ENCODE results near the gene DDX21. TPM values are rescaled to one million over a fixed set of nuclear protein-coding genes. Genes with fewer than 3 reads are reported as not detected.
"Not testable (repeated sequence)": the region's sequence is repeated elsewhere in the genome, so short reads cannot be mapped to it uniquely, and the experiment has no call there.

The DDX21 gene
- total and polyA plus RNA-seq, 2 donors (not counting 3 experiments of a cell fraction or from before 2014, with no cell fraction given), result 33.4 to 98.1 TPM

DNA sequence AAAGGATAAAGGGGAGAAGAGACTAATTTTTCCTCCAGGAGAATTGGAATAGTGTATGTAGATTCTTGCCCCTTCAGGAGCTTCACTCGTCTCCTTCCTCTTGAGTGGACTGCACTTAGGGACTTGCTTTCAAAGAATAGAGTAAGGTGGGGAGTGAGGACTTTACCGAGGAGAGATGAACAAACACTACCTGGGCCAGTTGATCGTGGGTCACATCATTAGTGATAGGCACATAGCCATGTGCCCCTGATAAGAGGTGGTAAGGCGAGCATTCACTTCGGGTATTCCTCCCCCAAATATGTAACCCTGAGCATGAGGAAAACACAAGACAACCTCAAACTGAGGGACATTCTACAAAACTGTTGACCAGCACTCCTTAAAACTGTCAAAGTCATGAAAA, 18.0 kb downstream of the DDX21 start:
- BruUV-seq (replicated peaks), result no TSS peak
- no peak for TF ChIP-seq POLR2AphosphoS5 (IDR thresholded peaks at IDR 0.05; ENCODE audit: insufficient read depth, low read depth, low read length)
- no peak for TF ChIP-seq JUN (IDR thresholded peaks at IDR 0.05; ENCODE audit: borderline replicate concordance, insufficient read depth, insufficient read length, low read depth)
- TF ChIP-seq MYC (IDR thresholded peaks at IDR 0.05; ENCODE audit: low read depth, low read length), result no peak
- TF ChIP-seq FOS (IDR thresholded peaks at IDR 0.05; ENCODE audit: borderline replicate concordance, insufficient read depth, low read length), result no peak
- TF ChIP-seq, protein P1, sequence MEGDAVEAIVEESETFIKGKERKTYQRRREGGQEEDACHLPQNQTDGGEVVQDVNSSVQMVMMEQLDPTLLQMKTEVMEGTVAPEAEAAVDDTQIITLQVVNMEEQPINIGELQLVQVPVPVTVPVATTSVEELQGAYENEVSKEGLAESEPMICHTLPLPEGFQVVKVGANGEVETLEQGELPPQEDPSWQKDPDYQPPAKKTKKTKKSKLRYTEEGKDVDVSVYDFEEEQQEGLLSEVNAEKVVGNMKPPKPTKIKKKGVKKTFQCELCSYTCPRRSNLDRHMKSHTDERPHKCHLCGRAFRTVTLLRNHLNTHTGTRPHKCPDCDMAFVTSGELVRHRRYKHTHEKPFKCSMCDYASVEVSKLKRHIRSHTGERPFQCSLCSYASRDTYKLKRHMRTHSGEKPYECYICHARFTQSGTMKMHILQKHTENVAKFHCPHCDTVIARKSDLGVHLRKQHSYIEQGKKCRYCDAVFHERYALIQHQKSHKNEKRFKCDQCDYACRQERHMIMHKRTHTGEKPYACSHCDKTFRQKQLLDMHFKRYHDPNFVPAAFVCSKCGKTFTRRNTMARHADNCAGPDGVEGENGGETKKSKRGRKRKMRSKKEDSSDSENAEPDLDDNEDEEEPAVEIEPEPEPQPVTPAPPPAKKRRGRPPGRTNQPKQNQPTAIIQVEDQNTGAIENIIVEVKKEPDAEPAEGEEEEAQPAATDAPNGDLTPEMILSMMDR (IDR thresholded peaks at IDR 0.05; ENCODE audit: extremely low read depth in 1 of 2, insufficient read depth in 1 of 2, low read depth in 1 of 2, low read length in 2 of 2), result no peak
- TF ChIP-seq GATA2 (IDR thresholded peaks at IDR 0.05; ENCODE audit: insufficient read depth, insufficient read length, low read depth, low read length), result no peak
- TF ChIP-seq, protein P2, sequence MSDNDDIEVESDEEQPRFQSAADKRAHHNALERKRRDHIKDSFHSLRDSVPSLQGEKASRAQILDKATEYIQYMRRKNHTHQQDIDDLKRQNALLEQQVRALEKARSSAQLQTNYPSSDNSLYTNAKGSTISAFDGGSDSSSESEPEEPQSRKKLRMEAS (IDR thresholded peaks at IDR 0.05; ENCODE audit: insufficient read depth, insufficient read length), result no peak
- no peak for TF ChIP-seq POLR2A (IDR thresholded peaks at IDR 0.05; ENCODE audit: low read depth, low read length)
- TF ChIP-seq EZH2 (IDR thresholded peaks at IDR 0.05; ENCODE audit: borderline replicate concordance, low read depth, low read length, severe bottlenecking), result no peak
- H3K27me3 ChIP-seq (ENCODE audit: control insufficient read depth in 2 of 2, insufficient read depth in 2 of 2, low read length in 2 of 2), result no peaks in the 10 kb centered on the region
- H3K4me1 ChIP-seq (ENCODE audit: control insufficient read depth, extremely low read depth, insufficient read depth, low read length), result no peaks in the 10 kb centered on the region
- FAIRE-seq (no peak), DNase-seq (ENCODE audit: low read depth, low spot score) (no peak)
- no peak overlapping the region for H3K9ac ChIP-seq (replicated peaks; ENCODE audit: extremely low read depth, insufficient read depth, low read length)
- H3K36me3 ChIP-seq (ENCODE audit: control insufficient read depth in 2 of 2, extremely low read depth in 1 of 2, insufficient read depth in 2 of 2, low read length in 2 of 2), result peaks cover 38 to 40% of the 10 kb centered on the region in 2 experiments
- intact Hi-C loops (cut with micrococcal nuclease) (no loop called here), dilution Hi-C loops (cut with MboI; ENCODE audit: extremely low pct_ligation_motif_present, low sequenced_read_pairs) (no loop called here)
- no peak overlapping the region for H3K27ac ChIP-seq (ENCODE audit: insufficient read depth, low read depth, low read length)
- no peak overlapping the region for H3K4me3 ChIP-seq (replicated peaks in 1 of 3; ENCODE audit: insufficient read depth in 1 of 3, low read depth in 1 of 3, low read length in 3 of 3)
- ChIA-PET POLR2A (no interaction called here), CTCF (interaction anchor here (1.0 to 1.2 kb wide), 2 partner anchors 14 to 16 kb away, joined by 3 read pairs; no protein-coding TSS in a partner anchor)
- no peaks in the 10 kb centered on the region for H3K9me1 ChIP-seq (replicated peaks; ENCODE audit: control insufficient read depth, extremely low read depth, insufficient read depth, low read length)
- H2AFZ ChIP-seq (ENCODE audit: low read depth, low read length), result no peak overlapping the region
- peaks cover 24% of the 10 kb centered on the region for H3K79me2 ChIP-seq (ENCODE audit: control insufficient read depth, insufficient read depth, low read length)
- no peaks in the 10 kb centered on the region for H3K9me3 ChIP-seq (replicated peaks; ENCODE audit: control insufficient read depth, insufficient read depth, low read length)
- H3K4me2 ChIP-seq (ENCODE audit: insufficient read depth, low read length), result no peak overlapping the region
- no peaks in the 10 kb centered on the region for H4K20me1 ChIP-seq (replicated peaks; ENCODE audit: control insufficient read depth, extremely low read depth, insufficient read depth, low read length)

DNA sequence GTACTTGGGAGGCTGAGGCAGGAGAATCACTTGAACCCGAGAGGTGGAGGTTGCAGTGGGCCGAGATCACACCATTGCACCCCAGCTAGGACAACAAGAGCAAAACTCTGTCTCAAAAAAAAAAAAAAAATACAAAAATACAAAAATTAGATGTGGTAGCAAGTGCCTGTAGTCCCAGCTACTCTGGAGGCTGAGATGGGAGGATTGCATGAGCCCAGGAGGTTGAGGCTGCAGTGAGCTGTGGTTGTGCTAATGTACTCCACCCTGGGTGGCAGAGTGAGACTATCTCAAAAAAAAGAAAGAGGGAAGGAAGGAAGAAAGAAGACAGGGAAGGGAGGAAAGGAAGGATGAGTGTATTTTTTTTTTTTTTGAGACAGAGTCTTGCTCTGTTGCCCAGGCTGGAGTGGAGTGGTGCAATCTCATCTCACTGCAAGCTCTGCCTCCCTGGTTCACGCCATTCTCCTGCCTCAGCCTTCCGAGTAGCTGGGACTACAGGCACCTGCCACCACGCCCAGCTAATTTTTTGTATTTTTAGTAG, 20.0 kb downstream of the DDX21 start:
- H3K27ac ChIP-seq (ENCODE audit: insufficient read depth, low read depth, low read length); H3K4me2 ChIP-seq (ENCODE audit: insufficient read depth, low read length); H2AFZ ChIP-seq (ENCODE audit: low read depth, low read length); H4K20me1 ChIP-seq (replicated peaks; ENCODE audit: control insufficient read depth, extremely low read depth, insufficient read depth, low read length); intact Hi-C loops (cut with micrococcal nuclease); H3K9ac ChIP-seq (replicated peaks; ENCODE audit: extremely low read depth, insufficient read depth, low read length); H3K4me3 ChIP-seq (replicated peaks in 1 of 3; ENCODE audit: insufficient read depth in 1 of 3, low read depth in 1 of 3, low read length in 3 of 3); BruUV-seq (replicated peaks); FAIRE-seq; DNase-seq (ENCODE audit: low read depth, low spot score); dilution Hi-C loops (cut with MboI; ENCODE audit: extremely low pct_ligation_motif_present, low sequenced_read_pairs); H3K4me1 ChIP-seq (ENCODE audit: control insufficient read depth, extremely low read depth, insufficient read depth, low read length); H3K9me1 ChIP-seq (replicated peaks; ENCODE audit: control insufficient read depth, extremely low read depth, insufficient read depth, low read length); H3K9me3 ChIP-seq (replicated peaks; ENCODE audit: control insufficient read depth, insufficient read depth, low read length); CTCF ChIA-PET; H3K27me3 ChIP-seq (ENCODE audit: control insufficient read depth in 2 of 2, insufficient read depth in 2 of 2, low read length in 2 of 2): not testable (repeated sequence)
- POLR2A ChIA-PET, result interaction anchor here (0.7 kb wide), 1 partner anchor 478 kb away, joined by 3 read pairs; no protein-coding TSS in a partner anchor
- Histone ChIP-seq H3K36me3 (ENCODE audit: control insufficient read depth in 2 of 2, extremely low read depth in 1 of 2, insufficient read depth in 2 of 2, low read length in 2 of 2) (peaks cover 37 to 44% of the 10 kb centered on the region in 2 experiments), H3K79me2 (ENCODE audit: control insufficient read depth, insufficient read depth, low read length) (peaks cover 20% of the 10 kb centered on the region)

DNA sequence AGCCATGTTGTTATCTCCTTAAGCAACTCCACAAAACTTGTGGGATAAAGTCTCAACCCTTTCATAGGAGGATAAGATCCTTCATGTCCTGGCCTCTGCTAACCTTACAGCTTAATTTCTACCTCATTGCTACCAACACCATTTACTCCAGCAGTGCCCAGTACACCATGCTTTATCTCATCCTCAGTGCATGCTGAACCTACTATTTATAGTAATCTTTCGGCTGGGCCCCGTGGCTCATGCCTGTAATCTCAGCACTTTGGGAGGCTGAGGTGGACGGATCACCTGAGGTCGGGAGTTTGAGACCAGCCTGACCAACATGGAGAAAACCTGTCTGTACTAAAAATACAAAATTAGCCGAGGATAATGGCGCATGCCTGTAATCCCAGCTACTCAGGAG, 23.8 kb downstream of the DDX21 start:
- POLR2A ChIA-PET; DNase-seq (ENCODE audit: low read depth, low spot score); H3K4me3 ChIP-seq (replicated peaks in 1 of 3; ENCODE audit: insufficient read depth in 1 of 3, low read depth in 1 of 3, low read length in 3 of 3); H4K20me1 ChIP-seq (replicated peaks; ENCODE audit: control insufficient read depth, extremely low read depth, insufficient read depth, low read length); H3K4me1 ChIP-seq (ENCODE audit: control insufficient read depth, extremely low read depth, insufficient read depth, low read length); BruUV-seq (replicated peaks); H3K9me3 ChIP-seq (replicated peaks; ENCODE audit: control insufficient read depth, insufficient read depth, low read length); H3K27me3 ChIP-seq (ENCODE audit: control insufficient read depth in 2 of 2, insufficient read depth in 2 of 2, low read length in 2 of 2); H3K9me1 ChIP-seq (replicated peaks; ENCODE audit: control insufficient read depth, extremely low read depth, insufficient read depth, low read length); dilution Hi-C loops (cut with MboI; ENCODE audit: extremely low pct_ligation_motif_present, low sequenced_read_pairs); H3K27ac ChIP-seq (ENCODE audit: insufficient read depth, low read depth, low read length); intact Hi-C loops (cut with micrococcal nuclease); H3K9ac ChIP-seq (replicated peaks; ENCODE audit: extremely low read depth, insufficient read depth, low read length); FAIRE-seq; H2AFZ ChIP-seq (ENCODE audit: low read depth, low read length); H3K4me2 ChIP-seq (ENCODE audit: insufficient read depth, low read length): not testable (repeated sequence)
- peaks cover 22 to 45% of the 10 kb centered on the region in 2 experiments for H3K36me3 ChIP-seq (ENCODE audit: control insufficient read depth in 2 of 2, extremely low read depth in 1 of 2, insufficient read depth in 2 of 2, low read length in 2 of 2)
- H3K79me2 ChIP-seq (ENCODE audit: control insufficient read depth, insufficient read depth, low read length), result peaks cover 15% of the 10 kb centered on the region
- CTCF ChIA-PET, result interaction anchor here (1.3 kb wide), 1 partner anchor 10 kb away, joined by 3 read pairs; no protein-coding TSS in a partner anchor

Measured in endothelial cell of umbilical vein (primary cell).